HepG2 (cell line): ENCODE results near the gene HSPA4L. TPM values are rescaled to one million over a fixed set of nuclear protein-coding genes. Genes with fewer than 3 reads are reported as not detected.

ENCODE experiments used
- ATAC-seq: fragments of 200-7000 bp; cut with Tn5 transposase; 3 replicates; pipeline ENCODE4 v1.9.1; 2020; ENCODE audit warnings: mild to moderate bottlenecking, moderate library complexity
- BruUV-seq: library from RNA; stranded (reverse); fragments of 400-500 nt; replicated peaks from 2 replicates; lab custom pipeline; 2021; lab: Mats Ljungman, UMichigan
- CTCF ChIA-PET: fragments of 300-600 bp; formaldehyde crosslinking; extraction: SDS; loops from one replicate; lab custom pipeline; 2021; ENCODE audit warnings: low total read pairs, inconsistent platforms, low intra/inter-chr PET ratio; lab: Yijun Ruan, JAX
- POLR2A ChIA-PET: fragments of 350-600 bp; sonication (Branson Sonifier 250); formaldehyde crosslinking; loops from one replicate; lab custom pipeline; 2020; ENCODE audit warnings: antibody characterized with exemption, inconsistent platforms; lab: Yijun Ruan, JAX
- DNase-seq: peaks from one replicate; pipeline ENCODE4 v3.0.0-alpha.2; 2015; ENCODE audit warnings: low spot score
- FAIRE-seq: peaks from 3 replicates; lab custom pipeline; 2011; peaks lifted over from hg19 to GRCh38; lab: Jason Lieb, UNC
- H2AFZ ChIP-seq: one replicate; pipeline ENCODE4 v1.6.1; 2011; ENCODE audit warnings: low read length, inconsistent platforms
- H3K27ac ChIP-seq: fragments of 300-600 bp; 3 replicates; pipeline ENCODE4 v1.8.0; 2011; ENCODE audit warnings: mixed run types, mild to moderate bottlenecking, mixed read lengths, low read length, inconsistent platforms; ENCODE audit not compliant: insufficient read depth; ENCODE audit errors: extremely low read length
- H3K27me3 ChIP-seq, 2 experiments: fragments of 200-600 bp in 1 of 2; 2 replicates in 1 of 2; 3 replicates in 1 of 2; pipeline versions ENCODE4 v1.6.0 to v1.8.0; 2011; ENCODE audit warnings: low read length in 2 of 2, mild to moderate bottlenecking in 2 of 2, moderate library complexity in 2 of 2, inconsistent platforms in 1 of 2; ENCODE audit not compliant: insufficient read depth in 2 of 2, control insufficient read depth in 1 of 2
- H3K36me3 ChIP-seq, 2 experiments: fragments of 200-600 bp in 1 of 2; replicated peaks in 1 of 2; 2 replicates in 1 of 2; 3 replicates in 1 of 2; pipeline versions ENCODE4 v1.5.1 to v1.8.0; 2011; ENCODE audit warnings: low read length in 2 of 2, inconsistent platforms in 1 of 2; ENCODE audit not compliant: insufficient read depth in 2 of 2, control insufficient read depth in 1 of 2
- H3K4me1 ChIP-seq: 2 replicates; pipeline ENCODE4 v1.5.1; 2012; ENCODE audit warnings: low read length, inconsistent platforms; ENCODE audit not compliant: insufficient read depth
- H3K4me2 ChIP-seq: 2 replicates; pipeline ENCODE4 v1.6.0; 2011; ENCODE audit warnings: low read depth, low read length, inconsistent platforms
- H3K4me3 ChIP-seq, 3 experiments: fragments of 200-600 bp in 1 of 3; sonication (generic), shearing (Covaris generic) in 1 of 3; replicated peaks in 1 of 3; 2 replicates each; pipeline ENCODE4 v1.5.1; 2011 to 2016; ENCODE audit warnings: low read length in 3 of 3, inconsistent platforms in 2 of 3, low read depth in 2 of 3, mild to moderate bottlenecking in 2 of 3, control low read depth in 1 of 3, mixed read lengths in 1 of 3; ENCODE audit not compliant: insufficient read depth in 1 of 3
- H3K79me2 ChIP-seq: one replicate; pipeline ENCODE4 v1.6.1; 2011; ENCODE audit warnings: low read length, inconsistent platforms; ENCODE audit not compliant: insufficient read depth
- H3K9ac ChIP-seq: 2 replicates; pipeline ENCODE4 v1.6.0; 2011; ENCODE audit warnings: mild to moderate bottlenecking, low read depth, low read length, inconsistent platforms; ENCODE audit not compliant: insufficient read depth
- H3K9me3 ChIP-seq: 2 replicates; pipeline ENCODE4 v1.5.1; 2012; ENCODE audit warnings: mild to moderate bottlenecking, low read length
- H4K20me1 ChIP-seq: 2 replicates; pipeline ENCODE4 v1.6.0; 2011; ENCODE audit warnings: inconsistent platforms, mild to moderate bottlenecking, low read length, moderate library complexity; ENCODE audit not compliant: insufficient read depth
- BCL6 ChIP-seq: IDR thresholded peaks from 2 replicates; pipeline ENCODE4 v1.6.1; 2016; ENCODE audit warnings: missing genetic modification reagents, missing compliant biosample characterization
- HOXA5 ChIP-seq: sonication (generic); formaldehyde crosslinking; IDR thresholded peaks from 2 replicates; pipeline ENCODE4 v1.4.0; 2020; ENCODE audit warnings: missing genetic modification reagents
- IRX3 ChIP-seq: sonication (generic); formaldehyde crosslinking; IDR thresholded peaks from 2 replicates; pipeline ENCODE4 v1.8.1; 2023; ENCODE audit warnings: mild to moderate bottlenecking, low read depth, missing genetic modification reagents, borderline replicate concordance
- MAFK ChIP-seq, 2 experiments: IDR thresholded peaks in 1 of 2; conservative IDR thresholded peaks in 1 of 2; 2 replicates each; pipeline ENCODE4 v1.6.1; 2011; ENCODE audit warnings: improper control_type of control experiment in 2 of 2, low read length in 2 of 2
- TBX2 ChIP-seq: sonication (generic); formaldehyde crosslinking; IDR thresholded peaks from 2 replicates; pipeline ENCODE4 v1.5.0; 2020; ENCODE audit warnings: missing genetic modification reagents, mild to moderate bottlenecking, borderline replicate concordance
- UBTF ChIP-seq: sonication (generic); formaldehyde crosslinking; IDR thresholded peaks from 2 replicates; pipeline ENCODE4 v1.4.0; 2020; ENCODE audit warnings: mild to moderate bottlenecking, missing genetic modification reagents
- ZNF337 ChIP-seq: sonication (generic); formaldehyde crosslinking; IDR thresholded peaks from 2 replicates; pipeline ENCODE4 v1.5.1; 2020; ENCODE audit warnings: missing genetic modification reagents, low read depth, mild to moderate bottlenecking, borderline replicate concordance
- ZNF570 ChIP-seq: sonication (generic); formaldehyde crosslinking; IDR thresholded peaks from 2 replicates; pipeline ENCODE4 v1.4.0; 2020; ENCODE audit warnings: mild to moderate bottlenecking, missing genetic modification reagents, borderline replicate concordance
- ZNF740 ChIP-seq: sonication (generic); formaldehyde crosslinking; IDR thresholded peaks from 2 replicates; pipeline ENCODE4 v1.4.0; 2020; ENCODE audit warnings: missing genetic modification reagents
- ZXDC ChIP-seq: sonication (generic); formaldehyde crosslinking; IDR thresholded peaks from 2 replicates; pipeline ENCODE4 v1.5.0; 2020; ENCODE audit warnings: mild to moderate bottlenecking, missing genetic modification reagents
- WGBS: methylation state at CpG from one replicate; pipeline ENCODE4 v1.1.6; 2017; ENCODE audit warnings: low lambda C conversion rate; 5-methylcytosine and 5-hydroxymethylcytosine counted together
- in situ Hi-C: cut with HindIII; loops from 2 replicates; pipeline ENCODE4 v1.10.0; 2017; ENCODE audit warnings: low pct_unique_long_range_greater_than_20kb; ENCODE audit not compliant: extremely low pct_ligation_motif_present
- intact Hi-C: fragments of 100-400 bp; cut with micrococcal nuclease; formaldehyde crosslinking; loops from one replicate; pipeline ENCODE4 v1.10.0; 2022; ENCODE audit not compliant: unreplicated experiment
- polyA plus RNA-seq, 8 experiments: library from polyadenylated mRNA; depleted of rRNA in 3 of 8; stranded (reverse) in 7 of 8; unstranded in 1 of 8; fragments of >200 nt; fragmentation: Illumina TruSeq in 4 of 8; extraction: Trizol in 4 of 8; gene quantifications; 2 replicates each; pipeline versions ENCODE4 v1.2.1 to v1.2.3, GENCODE V29; 2011 to 2016; ENCODE audit warnings: low read depth in 4 of 8, missing spikeins in 1 of 8, mixed read lengths in 1 of 8; ENCODE audit not compliant: insufficient read depth in 1 of 8
- total RNA-seq, 5 experiments: library from RNA; depleted of rRNA; stranded (reverse); fragments of >200 nt; fragmentation: Illumina TruSeq; extraction: Trizol; gene quantifications; 2 replicates each; pipeline ENCODE4 v1.2.3, GENCODE V29; 2016; ENCODE audit warnings: low read depth in 1 of 5

HSPA4L gene
- total and polyA plus RNA-seq, 2 of the 13 experiments (the other 11 are each of a cell fraction or from before 2014, with no cell fraction given): 3.7 to 31.5 TPM

- FAIRE-seq: no peak
Measured at GRCh38 chr4:127846061-127846460, 63.9 kb downstream of the HSPA4L start.

GRCh38 chr4:127846765-127847164 is 64.6 kb downstream of the HSPA4L start:
- Histone ChIP-seq H3K27me3 (no peaks in the 10 kb centered on the region), H3K27ac (no peak overlapping the region), H3K9ac (no peak overlapping the region), H2AFZ (no peak overlapping the region), H3K36me3 (no peaks in the 10 kb centered on the region), H3K79me2 (no peaks in the 10 kb centered on the region), H3K4me1 (no peaks in the 10 kb centered on the region), H4K20me1 (no peaks in the 10 kb centered on the region), H3K4me3 (no peak overlapping the region), H3K4me2 (no peak overlapping the region), H3K9me3 (peaks cover 19% of the 10 kb centered on the region)
- TF ChIP-seq ZXDC (CRISPR knock-in tag) (no peak), ZNF740 (CRISPR knock-in tag) (no peak), UBTF (CRISPR knock-in tag) (no peak), BCL6 (CRISPR knock-in tag) (no peak)
- intact Hi-C loops: no loop called here
- ChIA-PET POLR2A (no interaction called here), CTCF (no interaction called here)
- DNase-seq (no peak), FAIRE-seq (no peak), ATAC-seq (no peak)
- in situ Hi-C loops: no loop called here
- WGBS: 94% methylated on average over 1 of the region's 1 CpG
- no TSS peak for BruUV-seq

More at GRCh38 chr4:127846061-127846460, 63.9 kb downstream of the HSPA4L start:
- no peaks in the 10 kb centered on the region for H3K36me3 ChIP-seq
- no peak overlapping the region for H3K9ac ChIP-seq
- no TSS peak for BruUV-seq
- intact Hi-C loops (no loop called here), in situ Hi-C loops (no loop called here)
- H3K9me3 ChIP-seq: peaks cover 19% of the 10 kb centered on the region
- no peaks in the 10 kb centered on the region for H3K27me3 ChIP-seq
- H3K79me2 ChIP-seq: no peaks in the 10 kb centered on the region
- H3K4me3 ChIP-seq: no peak overlapping the region
- TF ChIP-seq IRX3 (no peak), MAFK (conservative IDR thresholded peaks at IDR 0.05 in 1 of 2, IDR thresholded peaks at IDR 0.05 in 1 of 2; ENCODE audit: low read length in 2 of 2) (peak; percentile 23 to 48; a peak in 2 of 4 replicates), TBX2 (no peak), ZNF337 (CRISPR knock-in tag) (no peak), ZNF570 (CRISPR knock-in tag) (no peak), HOXA5 (CRISPR knock-in tag) (no peak)
- H2AFZ ChIP-seq: no peak overlapping the region
- no peaks in the 10 kb centered on the region for H4K20me1 ChIP-seq
- DNase-seq (no peak), ATAC-seq (no peak; the same call in 2 of the 3 replicates)
- H3K4me1 ChIP-seq: no peaks in the 10 kb centered on the region
- CTCF ChIA-PET: no interaction called here
- POLR2A ChIA-PET: no interaction called here
- H3K27ac ChIP-seq: no peak overlapping the region
- H3K4me2 ChIP-seq: no peak overlapping the region
